Neural cell (in vitro differentiated cells): ENCODE measurements around the gene ANKRD29.

Experiments used
- CTCF ChIP-seq: fragments of 450-650 bp; IDR thresholded peaks from 2 replicates; pipeline ENCODE4 v1.5.1; 2014; ENCODE audit warnings: antibody characterized with exemption, mild to moderate bottlenecking, moderate library complexity; ENCODE audit not compliant: poor library complexity, severe bottlenecking
- EP300 ChIP-seq: fragments of 450-650 bp; conservative IDR thresholded peaks from 2 replicates; pipeline ENCODE4 v1.6.1; 2014; ENCODE audit warnings: antibody characterized with exemption, mild to moderate bottlenecking, moderate library complexity; ENCODE audit not compliant: poor library complexity, severe bottlenecking
- EZH2 ChIP-seq: fragments of 200-600, 300-800 bp; shearing (Covaris generic), sonication (generic); IDR thresholded peaks from 2 replicates; pipeline ENCODE4 v1.6.1; 2014; ENCODE audit warnings: antibody characterized with exemption, low read length, borderline replicate concordance, mild to moderate bottlenecking; ENCODE audit not compliant: insufficient read depth, poor library complexity, severe bottlenecking
- MXI1 ChIP-seq: fragments of 450-650 bp; conservative IDR thresholded peaks from 2 replicates; pipeline ENCODE4 v1.6.1; 2014; ENCODE audit warnings: antibody characterized with exemption, mild to moderate bottlenecking; ENCODE audit not compliant: poor library complexity, severe bottlenecking
- POLR2AphosphoS5 ChIP-seq: IDR thresholded peaks from 2 replicates; pipeline ENCODE4 v1.6.1; 2012
- RAD21 ChIP-seq: fragments of 450-650 bp; conservative IDR thresholded peaks from 2 replicates; pipeline ENCODE4 v1.6.1; 2014; ENCODE audit warnings: antibody characterized with exemption, mild to moderate bottlenecking, moderate library complexity
- SMC3 ChIP-seq: fragments of 450-650 bp; conservative IDR thresholded peaks from 2 replicates; pipeline ENCODE4 v1.6.1; 2014; ENCODE audit warnings: antibody characterized with exemption, mild to moderate bottlenecking, moderate library complexity; ENCODE audit not compliant: poor library complexity
- TAF1 ChIP-seq: IDR thresholded peaks from 2 replicates; pipeline ENCODE4 v1.6.1; 2012; ENCODE audit warnings: low read depth
- TF ChIP-seq, protein P1 (sequence below): IDR thresholded peaks from 2 replicates; pipeline ENCODE4 v1.6.1; 2012; ENCODE audit warnings: borderline replicate concordance

GRCh38 chr18:23631746-23632145 lies 31.0 kb downstream of the ANKRD29 start:
- TF ChIP-seq CTCF (no peak), POLR2AphosphoS5 (no peak), EZH2 (no peak), SMC3 (no peak), EP300 (no peak), RAD21 (no peak), TAF1 (no peak), MXI1 (no peak)
- TF ChIP-seq, protein P1, sequence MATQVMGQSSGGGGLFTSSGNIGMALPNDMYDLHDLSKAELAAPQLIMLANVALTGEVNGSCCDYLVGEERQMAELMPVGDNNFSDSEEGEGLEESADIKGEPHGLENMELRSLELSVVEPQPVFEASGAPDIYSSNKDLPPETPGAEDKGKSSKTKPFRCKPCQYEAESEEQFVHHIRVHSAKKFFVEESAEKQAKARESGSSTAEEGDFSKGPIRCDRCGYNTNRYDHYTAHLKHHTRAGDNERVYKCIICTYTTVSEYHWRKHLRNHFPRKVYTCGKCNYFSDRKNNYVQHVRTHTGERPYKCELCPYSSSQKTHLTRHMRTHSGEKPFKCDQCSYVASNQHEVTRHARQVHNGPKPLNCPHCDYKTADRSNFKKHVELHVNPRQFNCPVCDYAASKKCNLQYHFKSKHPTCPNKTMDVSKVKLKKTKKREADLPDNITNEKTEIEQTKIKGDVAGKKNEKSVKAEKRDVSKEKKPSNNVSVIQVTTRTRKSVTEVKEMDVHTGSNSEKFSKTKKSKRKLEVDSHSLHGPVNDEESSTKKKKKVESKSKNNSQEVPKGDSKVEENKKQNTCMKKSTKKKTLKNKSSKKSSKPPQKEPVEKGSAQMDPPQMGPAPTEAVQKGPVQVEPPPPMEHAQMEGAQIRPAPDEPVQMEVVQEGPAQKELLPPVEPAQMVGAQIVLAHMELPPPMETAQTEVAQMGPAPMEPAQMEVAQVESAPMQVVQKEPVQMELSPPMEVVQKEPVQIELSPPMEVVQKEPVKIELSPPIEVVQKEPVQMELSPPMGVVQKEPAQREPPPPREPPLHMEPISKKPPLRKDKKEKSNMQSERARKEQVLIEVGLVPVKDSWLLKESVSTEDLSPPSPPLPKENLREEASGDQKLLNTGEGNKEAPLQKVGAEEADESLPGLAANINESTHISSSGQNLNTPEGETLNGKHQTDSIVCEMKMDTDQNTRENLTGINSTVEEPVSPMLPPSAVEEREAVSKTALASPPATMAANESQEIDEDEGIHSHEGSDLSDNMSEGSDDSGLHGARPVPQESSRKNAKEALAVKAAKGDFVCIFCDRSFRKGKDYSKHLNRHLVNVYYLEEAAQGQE, result no peak
